Liver (tissue), 9 donors: Measurements from ENCODE around the gene TTC24. TPM values are rescaled to one million over a fixed set of nuclear protein-coding genes. Genes with fewer than 3 reads are reported as not detected.

Experiments used
- DNase-seq: peaks from one replicate; pipeline ENCODE4 v3.0.0-alpha.2; 2017; ENCODE audit warnings: low spot score
- H3K27ac ChIP-seq, 2 donors: one replicate each; pipeline ENCODE4 v1.7.0; 2013; ENCODE audit warnings: inconsistent platforms in 2 of 2, low read length in 2 of 2, control low read depth in 1 of 2, low read depth in 1 of 2, mild to moderate bottlenecking in 1 of 2
- H3K27me3 ChIP-seq, 4 donors: one replicate each; pipeline versions ENCODE4 v1.6.1 to v1.7.0; 2013; ENCODE audit warnings: low read length in 3 of 4, inconsistent platforms in 1 of 4, mild to moderate bottlenecking in 1 of 4, moderate library complexity in 1 of 4; ENCODE audit not compliant: control insufficient read depth in 4 of 4, insufficient read depth in 4 of 4
- H3K36me3 ChIP-seq, 4 donors: one replicate each; pipeline versions ENCODE4 v1.6.1 to v1.7.0; 2013; ENCODE audit warnings: low read length in 3 of 4, mild to moderate bottlenecking in 3 of 4, low read depth in 1 of 4, moderate library complexity in 1 of 4; ENCODE audit not compliant: control insufficient read depth in 4 of 4, insufficient read depth in 3 of 4
- H3K4me1 ChIP-seq, 4 donors: one replicate each; pipeline versions ENCODE4 v1.6.1 to v1.7.0; 2013; ENCODE audit warnings: low read length in 3 of 4, mild to moderate bottlenecking in 3 of 4, moderate library complexity in 1 of 4; ENCODE audit not compliant: control insufficient read depth in 4 of 4, insufficient read depth in 4 of 4
- H3K4me3 ChIP-seq, 3 donors: one replicate each; pipeline versions ENCODE4 v1.6.1 to v1.7.0; 2013; ENCODE audit warnings: low read length in 3 of 3, control low read depth in 1 of 3, low read depth in 1 of 3, mild to moderate bottlenecking in 1 of 3
- H3K9ac ChIP-seq, 2 donors: one replicate each; pipeline ENCODE4 v1.7.0; 2013; ENCODE audit warnings: low read length in 2 of 2, mild to moderate bottlenecking in 2 of 2, moderate library complexity in 2 of 2, control low read depth in 1 of 2, low read depth in 1 of 2
- H3K9me3 ChIP-seq, 4 donors: one replicate each; pipeline versions ENCODE4 v1.6.1 to v1.7.0; 2013; ENCODE audit warnings: low read length in 3 of 4; ENCODE audit not compliant: control insufficient read depth in 4 of 4
- CTCF ChIP-seq: fragments of 150-350 bp; IDR thresholded peaks from 2 replicates; pipeline ENCODE4 v1.5.1; 2017; ENCODE audit warnings: improper control_type of control experiment, low read depth, low read length; ENCODE audit not compliant: missing input control
- EGR1 ChIP-seq, 2 donors: IDR thresholded peaks; 2 replicates each; pipeline ENCODE4 v1.6.1; 2016 to 2018; ENCODE audit warnings: antibody characterized with exemption in 2 of 2, low read depth in 2 of 2
- FOXA1 ChIP-seq: IDR thresholded peaks from 2 replicates; pipeline ENCODE4 v1.6.1; 2016; ENCODE audit warnings: antibody characterized with exemption
- FOXA2 ChIP-seq: IDR thresholded peaks from 2 replicates; pipeline ENCODE4 v1.6.1; 2016; ENCODE audit warnings: antibody characterized with exemption
- GABPA ChIP-seq, 2 donors: IDR thresholded peaks in 1 of 2; conservative IDR thresholded peaks in 1 of 2; 2 replicates each; pipeline ENCODE4 v1.6.1; 2016; ENCODE audit warnings: antibody characterized with exemption in 2 of 2, mild to moderate bottlenecking in 1 of 2, moderate library complexity in 1 of 2
- HNF4A ChIP-seq, 2 donors: conservative IDR thresholded peaks; 2 replicates each; pipeline ENCODE4 v1.6.1; 2016; ENCODE audit warnings: antibody characterized with exemption in 2 of 2, mild to moderate bottlenecking in 2 of 2
- HNF4G ChIP-seq: IDR thresholded peaks from 2 replicates; pipeline ENCODE4 v1.6.1; 2016; ENCODE audit warnings: antibody characterized with exemption
- JUND ChIP-seq, 2 donors: IDR thresholded peaks; 2 replicates each; pipeline ENCODE4 v1.6.1; 2016; ENCODE audit warnings: antibody characterized with exemption in 2 of 2
- MAX ChIP-seq: IDR thresholded peaks from 2 replicates; pipeline ENCODE4 v1.6.1; 2016; ENCODE audit warnings: antibody characterized with exemption
- NR2F2 ChIP-seq: IDR thresholded peaks from 2 replicates; pipeline ENCODE4 v1.6.1; 2016; ENCODE audit warnings: antibody characterized with exemption
- RAD21 ChIP-seq, 2 donors: IDR thresholded peaks; 2 replicates each; pipeline ENCODE4 v1.6.1; 2016; ENCODE audit warnings: antibody characterized with exemption in 2 of 2, mild to moderate bottlenecking in 2 of 2
- REST ChIP-seq: IDR thresholded peaks from 2 replicates; pipeline ENCODE4 v1.6.1; 2016; ENCODE audit warnings: antibody characterized with exemption, mild to moderate bottlenecking
- RXRA ChIP-seq, 2 donors: IDR thresholded peaks; 2 replicates each; pipeline ENCODE4 v1.6.1; 2017 to 2018; ENCODE audit warnings: antibody characterized with exemption in 2 of 2, mild to moderate bottlenecking in 1 of 2
- SP1 ChIP-seq: IDR thresholded peaks from 2 replicates; pipeline ENCODE4 v1.6.1; 2018; ENCODE audit warnings: antibody characterized with exemption, mild to moderate bottlenecking
- TAF1 ChIP-seq: conservative IDR thresholded peaks from 2 replicates; pipeline ENCODE4 v1.6.1; 2016; ENCODE audit warnings: antibody characterized with exemption, mild to moderate bottlenecking
- YY1 ChIP-seq: IDR thresholded peaks from 2 replicates; pipeline ENCODE4 v1.6.1; 2016; ENCODE audit warnings: antibody characterized with exemption, mild to moderate bottlenecking
- ZBTB33 ChIP-seq: IDR thresholded peaks from 2 replicates; pipeline ENCODE4 v1.6.1; 2016; ENCODE audit warnings: antibody characterized with exemption
- WGBS: extraction: QIAGEN DNeasy Blood & Tissue Kit; methylation state at CpG from one replicate; pipeline ENCODE4 v1.1.7; 2013; 5-methylcytosine and 5-hydroxymethylcytosine counted together
- polyA plus RNA-seq, 2 donors: library from polyadenylated mRNA; stranded (reverse) in 1 of 2; unstranded in 1 of 2; fragments of 200-250 nt in 1 of 2; fragments of >200 nt in 1 of 2; fragmentation: Nextera tagmentation in 1 of 2; extraction: Ambion mirVana in 1 of 2; gene quantifications; one replicate each; pipeline versions ENCODE4 v1.2.1 to v1.2.3, GENCODE V29; 2013 to 2015
- total RNA-seq, 2 donors: library from RNA; depleted of rRNA; stranded (reverse); fragments of >200 nt; gene quantifications; one replicate each; pipeline ENCODE4 v1.2.3, GENCODE V29; 2014
- donor health status: healthy.
- donor health status: healthy.
- donor health status: healthy.
- donor health status: healthy.
- donor health status: healthy.

TTC24 gene
- total and polyA plus RNA-seq, 4 donors: 0.08 to 0.14 (median 0.10) TPM; not detected in 1

- Histone ChIP-seq H3K27ac (no peak overlapping the region), H3K9me3 (no peaks in the 10 kb centered on the region), H3K4me3 (no peak overlapping the region), H3K27me3 (no peaks in the 10 kb centered on the region), H3K4me1 (no peaks in the 10 kb centered on the region), H3K36me3 (no peaks in the 10 kb centered on the region), H3K9ac (no peak overlapping the region)
- no peak for TF ChIP-seq SP1
- TF ChIP-seq GABPA (IDR thresholded peaks at IDR 0.05 in 1 of 2, conservative IDR thresholded peaks at IDR 0.05 in 1 of 2): no peak
- TF ChIP-seq HNF4A (conservative IDR thresholded peaks at IDR 0.05): no peak
- TF ChIP-seq CTCF: no peak
- no peak for TF ChIP-seq RAD21 (IDR thresholded peaks at IDR 0.05)
- TF ChIP-seq JUND (IDR thresholded peaks at IDR 0.05): no peak
- no peak for TF ChIP-seq ZBTB33
- no peak for TF ChIP-seq TAF1
- TF ChIP-seq YY1: no peak
- TF ChIP-seq REST: no peak
- no peak for TF ChIP-seq NR2F2
- TF ChIP-seq FOXA1: no peak
- no peak for DNase-seq
- whole genome bisulfite sequencing: 67% methylated on average over 2 of the region's 2 CpGs
Measured at GRCh38 chr1:156555715-156556114, 23.8 kb upstream of the TTC24 start.

- Histone ChIP-seq H3K36me3 (no peaks in the 10 kb centered on the region), H3K27me3 (no peaks in the 10 kb centered on the region), H3K4me1 (no peaks in the 10 kb centered on the region), H3K9ac (no peak overlapping the region), H3K4me3 (no peak overlapping the region), H3K9me3 (no peaks in the 10 kb centered on the region), H3K27ac (no peak overlapping the region)
- no peak for DNase-seq
- 86% methylated on average over 9 of the region's 9 CpGs for WGBS
- no peak for TF ChIP-seq RAD21 (IDR thresholded peaks at IDR 0.05)
- no peak for TF ChIP-seq HNF4G
- TF ChIP-seq ZBTB33: no peak
- TF ChIP-seq RXRA (IDR thresholded peaks at IDR 0.05): no peak
- no peak for TF ChIP-seq YY1
- TF ChIP-seq JUND (IDR thresholded peaks at IDR 0.05): no peak
- no peak for TF ChIP-seq TAF1
- TF ChIP-seq HNF4A (conservative IDR thresholded peaks at IDR 0.05): no peak
- TF ChIP-seq MAX: no peak
- TF ChIP-seq EGR1 (IDR thresholded peaks at IDR 0.05; ENCODE audit: low read depth in 2 of 2): no peak
- no peak for TF ChIP-seq SP1
- TF ChIP-seq NR2F2: no peak
- TF ChIP-seq CTCF: no peak
- no peak for TF ChIP-seq FOXA2
Measured at GRCh38 chr1:156556354-156556753, 23.2 kb upstream of the TTC24 start.
